RWPE2 (cell line): ENCODE results near the gene CALB2.

Experiments
- ATAC-seq: fragments of 200-7000 bp; cut with Tn5 transposase; 3 replicates; pipeline ENCODE4 v1.9.1; 2021; ENCODE audit warnings: low read depth
- DNase-seq: peaks from one replicate; pipeline ENCODE4 v3.0.0-alpha.2; 2020; ENCODE audit warnings: low spot score
- H3K27ac ChIP-seq: fragments of 450-650 bp; 2 replicates; pipeline ENCODE4 v1.5.1; 2017; ENCODE audit warnings: mild to moderate bottlenecking; ENCODE audit not compliant: poor library complexity, severe bottlenecking
- H3K27me3 ChIP-seq: fragments of 250-450 bp; sonication (Bioruptor Pico); 2 replicates; pipeline ENCODE4 v1.5.1; 2021; ENCODE audit warnings: mild to moderate bottlenecking, moderate library complexity; ENCODE audit not compliant: insufficient read depth, poor library complexity, severe bottlenecking
- H3K36me3 ChIP-seq: fragments of 250-450 bp; sonication (Bioruptor Pico); 2 replicates; pipeline ENCODE4 v1.5.1; 2020; ENCODE audit warnings: low read depth, mild to moderate bottlenecking, moderate library complexity
- H3K4me1 ChIP-seq: fragments of 250-450 bp; sonication (Bioruptor Pico); 2 replicates; pipeline ENCODE4 v1.5.1; 2021; ENCODE audit warnings: mild to moderate bottlenecking, moderate library complexity; ENCODE audit not compliant: insufficient read depth, poor library complexity, severe bottlenecking
- H3K4me3 ChIP-seq: fragments of 250-450 bp; sonication (Bioruptor Pico); 2 replicates; pipeline ENCODE4 v1.5.1; 2021; ENCODE audit warnings: mild to moderate bottlenecking, moderate library complexity; ENCODE audit not compliant: severe bottlenecking
- H3K9me3 ChIP-seq: fragments of 250-450 bp; sonication (Bioruptor Pico); 2 replicates; pipeline ENCODE4 v1.5.1; 2021; ENCODE audit warnings: mild to moderate bottlenecking, moderate library complexity; ENCODE audit not compliant: severe bottlenecking
- CTCF ChIP-seq: fragments of 450-650 bp; IDR thresholded peaks from one replicate; pipeline ENCODE4 v1.5.1; 2017; ENCODE audit warnings: mild to moderate bottlenecking, moderate library complexity; ENCODE audit not compliant: poor library complexity, severe bottlenecking

The CALB2 gene

GRCh38 chr16:71428883-71429282 is 70.4 kb downstream of the CALB2 start:
- no peak overlapping the region for H3K4me3 ChIP-seq
- peaks cover 6% of the 10 kb centered on the region for H3K9me3 ChIP-seq
- no peaks in the 10 kb centered on the region for H3K4me1 ChIP-seq
- no peaks in the 10 kb centered on the region for H3K36me3 ChIP-seq
- H3K27ac ChIP-seq = no peak overlapping the region
- DNase-seq (no peak), ATAC-seq (no peak)
- TF ChIP-seq CTCF = no peak
- peaks cover 7% of the 10 kb centered on the region for H3K27me3 ChIP-seq

GRCh38 chr16:71429581-71429980 is 71.1 kb downstream of the CALB2 start:
- Histone ChIP-seq H3K36me3 (no peaks in the 10 kb centered on the region), H3K27me3 (peaks cover 7% of the 10 kb centered on the region), H3K9me3 (peaks cover 6% of the 10 kb centered on the region), H3K4me3 (no peak overlapping the region), H3K4me1 (no peaks in the 10 kb centered on the region), H3K27ac (no peak overlapping the region)
- TF ChIP-seq CTCF = no peak
- DNase-seq (no peak), ATAC-seq (no peak)

GRCh38 chr16:71430744-71431143 is 72.2 kb downstream of the CALB2 start:
- no peak overlapping the region for H3K27ac ChIP-seq
- no peaks in the 10 kb centered on the region for H3K4me1 ChIP-seq
- H3K27me3 ChIP-seq = peaks cover 1% of the 10 kb centered on the region
- no peak overlapping the region for H3K4me3 ChIP-seq
- ATAC-seq = no peak
- no peaks in the 10 kb centered on the region for H3K36me3 ChIP-seq
- no peak for DNase-seq
- no peak for TF ChIP-seq CTCF
- H3K9me3 ChIP-seq = peaks cover 6% of the 10 kb centered on the region

- no peak for TF ChIP-seq CTCF
- no peaks in the 10 kb centered on the region for H3K27me3 ChIP-seq
- DNase-seq (no peak), ATAC-seq (no peak)
- H3K9me3 ChIP-seq = peaks cover 6% of the 10 kb centered on the region
- no peaks in the 10 kb centered on the region for H3K36me3 ChIP-seq
- H3K4me3 ChIP-seq = no peak overlapping the region
- no peaks in the 10 kb centered on the region for H3K4me1 ChIP-seq
- H3K27ac ChIP-seq = no peak overlapping the region
Observed at GRCh38 chr16:71431176-71431575, 72.7 kb downstream of the CALB2 start.

GRCh38 chr16:71431991-71432390 is 73.5 kb downstream of the CALB2 start:
- Histone ChIP-seq H3K9me3 (peaks cover 6% of the 10 kb centered on the region), H3K27ac (no peak overlapping the region), H3K36me3 (no peaks in the 10 kb centered on the region), H3K4me1 (no peaks in the 10 kb centered on the region), H3K4me3 (no peak overlapping the region), H3K27me3 (no peaks in the 10 kb centered on the region)
- DNase-seq = no peak
- TF ChIP-seq CTCF = no peak
- no peak for ATAC-seq
